HCT116 (cell line): ENCODE results near the gene RFX8. TPM values are rescaled to one million over a fixed set of nuclear protein-coding genes. Genes with fewer than 3 reads are reported as not detected.

Experiments used
- ATAC-seq: fragments of 200-7000 bp; cut with Tn5 transposase; 2 replicates; pipeline ENCODE4 v1.9.1; 2020; ENCODE audit warnings: mild to moderate bottlenecking, moderate library complexity
- BruUV-seq: library from RNA; stranded (reverse); fragments of 400-500 nt; replicated peaks from 2 replicates; lab custom pipeline; 2021; lab: Mats Ljungman, UMichigan
- CTCF ChIA-PET: fragments of 300-600 bp; sonication (Branson Sonifier 250); formaldehyde crosslinking; loops from one replicate; lab custom pipeline; 2021; ENCODE audit warnings: antibody characterized with exemption; lab: Charles Lee
- POLR2A ChIA-PET: fragments of 300-600, 350-600 bp; sonication (Branson Sonifier 250); formaldehyde crosslinking; loops from one replicate; lab custom pipeline; 2021; ENCODE audit warnings: antibody characterized with exemption; lab: Charles Lee
- RAD21 ChIA-PET, 2 experiments: fragments of 300-600 bp; sonication (Branson Sonifier 250); formaldehyde crosslinking; loops; one replicate each; lab custom pipeline; 2023; ENCODE audit warnings: low total read pairs in 2 of 2; ENCODE audit not compliant: uncharacterized antibody in 2 of 2, unreplicated experiment in 2 of 2, low non-redundant PET in 1 of 2; lab: Charles Lee
- DNase-seq: peaks from one replicate; pipeline ENCODE4 v3.0.0-alpha.2; 2010; ENCODE audit warnings: low read depth, low spot score
- H2AFZ ChIP-seq: fragments of 200-600 bp; shearing (Covaris generic), sonication (generic); 2 replicates; pipeline ENCODE4 v1.6.1; 2017; ENCODE audit warnings: low read depth, mixed run types, mixed read lengths, antibody characterized with exemption, low read length; ENCODE audit not compliant: poor library complexity, severe bottlenecking
- H3K27ac ChIP-seq: 2 replicates; pipeline ENCODE4 v1.5.1; 2012; ENCODE audit warnings: low read depth, low read length
- H3K27me3 ChIP-seq: fragments of 200-600 bp; sonication (generic); 2 replicates; pipeline ENCODE4 v1.6.1; 2016; ENCODE audit warnings: mixed run types, low read length, mixed read lengths; ENCODE audit not compliant: insufficient read depth
- H3K36me3 ChIP-seq, 2 experiments: fragments of 200-500 bp in 1 of 2; fragments of 200-600 bp in 1 of 2; sonication (Bioruptor generic) in 1 of 2; sonication (generic) in 1 of 2; 2 replicates each; pipeline versions ENCODE4 v1.5.1 to v1.6.1; 2014 to 2016; ENCODE audit warnings: low read length in 2 of 2, inconsistent platforms in 1 of 2, mixed read lengths in 1 of 2, mixed run types in 1 of 2; ENCODE audit not compliant: insufficient read depth in 2 of 2, control insufficient read depth in 1 of 2
- H3K4me1 ChIP-seq, 2 experiments: fragments of 200-600 bp in 1 of 2; sonication (generic) in 1 of 2; 2 replicates each; pipeline versions ENCODE4 v1.5.1 to v1.6.1; 2012 to 2017; ENCODE audit warnings: low read length in 2 of 2, inconsistent platforms in 1 of 2, mild to moderate bottlenecking in 1 of 2, mixed read lengths in 1 of 2, mixed run types in 1 of 2, moderate library complexity in 1 of 2; ENCODE audit not compliant: insufficient read depth in 2 of 2, control insufficient read depth in 1 of 2
- H3K4me2 ChIP-seq: fragments of 200-600 bp; sonication (generic); 2 replicates; pipeline ENCODE4 v1.6.1; 2017; ENCODE audit warnings: mixed run types, low read length, mixed read lengths
- H3K4me3 ChIP-seq, 2 experiments: fragments of 200-600 bp in 1 of 2; sonication (generic) in 1 of 2; replicated peaks in 1 of 2; 2 replicates each; pipeline ENCODE4 v1.5.1; 2011 to 2016; ENCODE audit warnings: low read length in 2 of 2, control low read depth in 1 of 2, low read depth in 1 of 2, mild to moderate bottlenecking in 1 of 2, mixed read lengths in 1 of 2, mixed run types in 1 of 2
- H3K79me2 ChIP-seq: fragments of 200-600 bp; sonication (generic); 2 replicates; pipeline ENCODE4 v1.6.1; 2017; ENCODE audit warnings: mild to moderate bottlenecking, mixed run types, low read length, moderate library complexity, mixed read lengths; ENCODE audit not compliant: insufficient read depth
- H3K9ac ChIP-seq: fragments of 200-600 bp; sonication (generic); 2 replicates; pipeline ENCODE4 v1.6.1; 2016; ENCODE audit warnings: low read length, mixed read lengths
- H3K9me2 ChIP-seq: fragments of 200-600 bp; sonication (generic), shearing (Covaris generic); 2 replicates; pipeline ENCODE4 v1.6.1; 2017; ENCODE audit warnings: mixed run types, mild to moderate bottlenecking, moderate library complexity; ENCODE audit not compliant: insufficient read depth
- H3K9me3 ChIP-seq, 2 experiments: fragments of 200-500 bp in 1 of 2; fragments of 200-600 bp in 1 of 2; sonication (Bioruptor generic) in 1 of 2; sonication (generic) in 1 of 2; 2 replicates each; pipeline ENCODE4 v1.6.1; 2014 to 2017; ENCODE audit warnings: low read length in 2 of 2, mixed read lengths in 2 of 2, inconsistent platforms in 1 of 2, low read depth in 1 of 2, mild to moderate bottlenecking in 1 of 2, mixed run types in 1 of 2, moderate library complexity in 1 of 2; ENCODE audit not compliant: control insufficient read depth in 1 of 2, insufficient read depth in 1 of 2
- H4K20me1 ChIP-seq: fragments of 200-600 bp; sonication (generic), shearing (Covaris generic); 2 replicates; pipeline ENCODE4 v1.6.1; 2017; ENCODE audit warnings: mixed run types, mild to moderate bottlenecking, moderate library complexity; ENCODE audit not compliant: insufficient read depth
- ELF1 ChIP-seq: IDR thresholded peaks from 2 replicates; pipeline ENCODE4 v1.6.1; 2012; ENCODE audit warnings: low read depth, borderline replicate concordance
- EZH2 ChIP-seq: fragments of 200-600 bp; sonication (generic); IDR thresholded peaks from 2 replicates; pipeline ENCODE4 v1.6.1; 2017; ENCODE audit warnings: antibody characterized with exemption, mixed run types
- POLR2A ChIP-seq: IDR thresholded peaks from 2 replicates; pipeline ENCODE4 v1.7.0; 2011; ENCODE audit warnings: borderline replicate concordance; ENCODE audit not compliant: insufficient read depth, insufficient read length; ENCODE audit errors: extremely low read depth
- RAD21 ChIP-seq: IDR thresholded peaks from 2 replicates; pipeline ENCODE4 v1.6.1; 2012; ENCODE audit warnings: low read depth, mild to moderate bottlenecking
- SIN3A ChIP-seq: IDR thresholded peaks from 2 replicates; pipeline ENCODE4 v1.6.1; 2012; ENCODE audit warnings: low read depth
- SP1 ChIP-seq: IDR thresholded peaks from 2 replicates; pipeline ENCODE4 v1.6.1; 2012; ENCODE audit warnings: low read depth
- SRF ChIP-seq: IDR thresholded peaks from 2 replicates; pipeline ENCODE4 v1.6.1; 2012; ENCODE audit warnings: low read depth
- YY1 ChIP-seq: IDR thresholded peaks from 2 replicates; pipeline ENCODE4 v1.6.1; 2011; ENCODE audit warnings: low read length, low read depth, moderate library complexity, mild to moderate bottlenecking; ENCODE audit not compliant: insufficient replicate concordance; ENCODE audit errors: extremely low read depth
- ZBTB33 ChIP-seq: IDR thresholded peaks from 2 replicates; pipeline ENCODE4 v1.6.1; 2011; ENCODE audit warnings: mild to moderate bottlenecking, low read length, moderate library complexity; ENCODE audit not compliant: insufficient replicate concordance; ENCODE audit errors: extremely low read depth
- intact Hi-C: fragments of 100-400 bp; cut with micrococcal nuclease; formaldehyde crosslinking; loops from 2 replicates; pipeline ENCODE4 v1.10.0; 2022
- total RNA-seq: library from RNA; stranded (reverse); gene quantifications from one replicate; pipeline ENCODE4 v1.2.1, GENCODE V29; 2021; ENCODE audit not compliant: unreplicated experiment
- TF ChIP-seq, protein P1 (sequence below): IDR thresholded peaks from 2 replicates; pipeline ENCODE4 v1.6.1; 2012; ENCODE audit warnings: low read depth
- TF ChIP-seq, protein P2 (sequence below): IDR thresholded peaks from 2 replicates; pipeline ENCODE4 v1.6.1; 2012

The RFX8 gene
- total RNA-seq, 1 experiment from 2014 or later = not detected

DNA sequence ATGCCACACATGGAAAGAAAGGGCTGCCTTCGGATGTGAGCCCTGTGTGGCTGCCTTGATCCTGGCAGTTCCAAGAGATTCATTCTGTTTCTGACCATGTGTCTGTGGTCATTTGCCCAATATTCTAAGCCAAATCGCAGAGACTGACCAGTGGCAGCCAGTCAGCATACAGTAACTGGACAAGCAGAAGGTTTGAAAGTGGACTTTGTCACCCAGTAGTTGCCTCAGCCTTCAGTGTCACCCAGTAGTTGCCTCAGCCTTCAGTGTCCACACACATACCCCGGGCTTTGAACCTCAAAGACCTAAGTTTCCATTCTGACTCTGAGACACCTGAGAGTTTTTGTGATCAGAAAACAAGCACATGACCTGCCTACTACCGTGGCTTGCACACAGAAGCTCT, 5.0 kb downstream of the RFX8 start:
- H3K9ac ChIP-seq = no peak overlapping the region
- no TSS peak for BruUV-seq
- POLR2A ChIA-PET = no interaction called here
- H3K27me3 ChIP-seq = no peaks in the 10 kb centered on the region
- no peaks in the 10 kb centered on the region for H4K20me1 ChIP-seq
- RAD21 ChIA-PET = no interaction called here
- no peaks in the 10 kb centered on the region for H3K79me2 ChIP-seq
- no peak overlapping the region for H3K27ac ChIP-seq
- H3K4me2 ChIP-seq = no peak overlapping the region
- H3K36me3 ChIP-seq = no peaks in the 10 kb centered on the region
- no peaks in the 10 kb centered on the region for H3K9me2 ChIP-seq
- TF ChIP-seq ELF1 (no peak), SIN3A (no peak), SRF (no peak)
- DNase-seq (no peak), ATAC-seq (no peak)
- intact Hi-C loops = no loop called here
- CTCF ChIA-PET = no interaction called here
- no peak overlapping the region for H2AFZ ChIP-seq
- H3K4me1 ChIP-seq = no peaks in the 10 kb centered on the region
- no peak overlapping the region for H3K4me3 ChIP-seq
- no peaks in the 10 kb centered on the region for H3K9me3 ChIP-seq

GRCh38 chr2:101467306-101467705, 7.6 kb downstream of the RFX8 start:
- no TSS peak for BruUV-seq
- H3K36me3 ChIP-seq = no peaks in the 10 kb centered on the region
- no peak overlapping the region for H3K4me3 ChIP-seq
- no peak overlapping the region for H3K9ac ChIP-seq
- RAD21 ChIA-PET = no interaction called here
- no peak overlapping the region for H3K27ac ChIP-seq
- no peaks in the 10 kb centered on the region for H3K27me3 ChIP-seq
- TF ChIP-seq SIN3A (no peak), RAD21 (no peak), SP1 (no peak), POLR2A (no peak), ELF1 (no peak), SRF (no peak), ZBTB33 (no peak), EZH2 (no peak), YY1 (no peak)
- TF ChIP-seq, protein P1, sequence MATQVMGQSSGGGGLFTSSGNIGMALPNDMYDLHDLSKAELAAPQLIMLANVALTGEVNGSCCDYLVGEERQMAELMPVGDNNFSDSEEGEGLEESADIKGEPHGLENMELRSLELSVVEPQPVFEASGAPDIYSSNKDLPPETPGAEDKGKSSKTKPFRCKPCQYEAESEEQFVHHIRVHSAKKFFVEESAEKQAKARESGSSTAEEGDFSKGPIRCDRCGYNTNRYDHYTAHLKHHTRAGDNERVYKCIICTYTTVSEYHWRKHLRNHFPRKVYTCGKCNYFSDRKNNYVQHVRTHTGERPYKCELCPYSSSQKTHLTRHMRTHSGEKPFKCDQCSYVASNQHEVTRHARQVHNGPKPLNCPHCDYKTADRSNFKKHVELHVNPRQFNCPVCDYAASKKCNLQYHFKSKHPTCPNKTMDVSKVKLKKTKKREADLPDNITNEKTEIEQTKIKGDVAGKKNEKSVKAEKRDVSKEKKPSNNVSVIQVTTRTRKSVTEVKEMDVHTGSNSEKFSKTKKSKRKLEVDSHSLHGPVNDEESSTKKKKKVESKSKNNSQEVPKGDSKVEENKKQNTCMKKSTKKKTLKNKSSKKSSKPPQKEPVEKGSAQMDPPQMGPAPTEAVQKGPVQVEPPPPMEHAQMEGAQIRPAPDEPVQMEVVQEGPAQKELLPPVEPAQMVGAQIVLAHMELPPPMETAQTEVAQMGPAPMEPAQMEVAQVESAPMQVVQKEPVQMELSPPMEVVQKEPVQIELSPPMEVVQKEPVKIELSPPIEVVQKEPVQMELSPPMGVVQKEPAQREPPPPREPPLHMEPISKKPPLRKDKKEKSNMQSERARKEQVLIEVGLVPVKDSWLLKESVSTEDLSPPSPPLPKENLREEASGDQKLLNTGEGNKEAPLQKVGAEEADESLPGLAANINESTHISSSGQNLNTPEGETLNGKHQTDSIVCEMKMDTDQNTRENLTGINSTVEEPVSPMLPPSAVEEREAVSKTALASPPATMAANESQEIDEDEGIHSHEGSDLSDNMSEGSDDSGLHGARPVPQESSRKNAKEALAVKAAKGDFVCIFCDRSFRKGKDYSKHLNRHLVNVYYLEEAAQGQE = no peak
- TF ChIP-seq, protein P2, sequence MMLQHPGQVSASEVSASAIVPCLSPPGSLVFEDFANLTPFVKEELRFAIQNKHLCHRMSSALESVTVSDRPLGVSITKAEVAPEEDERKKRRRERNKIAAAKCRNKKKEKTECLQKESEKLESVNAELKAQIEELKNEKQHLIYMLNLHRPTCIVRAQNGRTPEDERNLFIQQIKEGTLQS = no peak
- TF ChIP-seq, all 23 proteins: peak for 0
- Histone ChIP-seq H3K4me1 (no peaks in the 10 kb centered on the region), H2AFZ (no peak overlapping the region), H3K9me2 (no peaks in the 10 kb centered on the region), H3K79me2 (no peaks in the 10 kb centered on the region), H4K20me1 (no peaks in the 10 kb centered on the region), H3K9me3 (no peaks in the 10 kb centered on the region), H3K4me2 (no peak overlapping the region)
- intact Hi-C loops = no loop called here
- no peak for DNase-seq
- ATAC-seq = no peak
- CTCF ChIA-PET = no interaction called here
- POLR2A ChIA-PET = no interaction called here
